Measurements from ENCODE around the gene RHOD.
A peak's percentile ranks its signal among the peaks of the same experiment; 100 is the strongest.

DNA sequence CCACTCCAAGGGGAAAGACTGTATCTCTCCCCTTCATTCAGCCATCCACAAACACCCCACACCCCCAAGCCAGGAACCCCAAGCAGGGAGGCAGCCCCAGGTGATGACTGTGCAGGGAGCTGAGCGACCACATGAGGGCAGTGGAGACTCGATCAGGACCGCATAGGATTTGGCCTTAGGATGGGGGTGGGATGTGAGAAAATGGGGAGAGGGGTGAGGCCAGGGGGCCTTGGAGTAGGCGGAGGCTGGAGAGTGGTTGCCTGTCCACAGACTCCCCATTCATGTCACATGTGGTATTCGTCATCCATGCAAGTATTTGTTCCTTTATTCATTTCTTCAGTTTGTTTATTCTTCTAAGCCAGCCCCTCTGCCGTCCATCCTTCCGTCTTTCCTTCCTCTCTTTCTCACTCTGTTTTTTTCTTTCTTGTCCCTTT lies 2.7 kb upstream of the RHOD start:
- TF ChIP-seq EZH2 (IDR thresholded peaks at IDR 0.05; ENCODE audit: borderline replicate concordance, low read depth, low read length, severe bottlenecking) (no peak), CTCF (IDR thresholded peaks at IDR 0.05; ENCODE audit: extremely low read depth in 1 of 2, insufficient read depth in 1 of 2, low read depth in 1 of 2, low read length in 2 of 2) (peak; percentile 77 to 83), FOS (IDR thresholded peaks at IDR 0.05; ENCODE audit: borderline replicate concordance, insufficient read depth, low read length) (no peak), POLR2A (IDR thresholded peaks at IDR 0.05; ENCODE audit: low read depth, low read length) (no peak), JUN (IDR thresholded peaks at IDR 0.05; ENCODE audit: borderline replicate concordance, insufficient read depth, insufficient read length, low read depth) (no peak), MYC (IDR thresholded peaks at IDR 0.05; ENCODE audit: low read depth, low read length) (no peak), POLR2AphosphoS5 (IDR thresholded peaks at IDR 0.05; ENCODE audit: insufficient read depth, low read depth, low read length) (no peak)
